IMR-90 (cell line): ENCODE measurements around the gene NFIA. TPM values are rescaled to one million over a fixed set of nuclear protein-coding genes. Genes with fewer than 3 reads are reported as not detected.

ENCODE experiments used
- ATAC-seq: fragments of 200-7000 bp; cut with Tn5 transposase; 2 replicates; pipeline ENCODE4 v1.9.1; 2020; ENCODE audit warnings: low read depth, mild to moderate bottlenecking, moderate library complexity
- BruUV-seq: library from RNA; stranded (reverse); fragments of 400-500 nt; replicated peaks from 2 replicates; lab custom pipeline; 2021; lab: Mats Ljungman, UMichigan
- CTCF ChIA-PET: fragments of 300-600 bp; formaldehyde crosslinking; extraction: SDS; loops from one replicate; lab custom pipeline; 2021; ENCODE audit warnings: antibody characterized with exemption; lab: Yijun Ruan, JAX
- POLR2A ChIA-PET: fragments of 300-600 bp; sonication (Branson Sonifier 250); formaldehyde crosslinking; loops from one replicate; lab custom pipeline; 2022; ENCODE audit warnings: antibody characterized with exemption; ENCODE audit not compliant: unreplicated experiment; lab: Charles Lee
- DNase-seq: peaks from one replicate; pipeline ENCODE4 v3.0.0; 2013
- H2AFZ ChIP-seq: replicated peaks from 2 replicates; pipeline ENCODE3; 2013; ENCODE audit warnings: low read length, mild to moderate bottlenecking; ENCODE audit not compliant: poor library complexity
- H2AK5ac ChIP-seq: 2 replicates; pipeline ENCODE4 v1.6.1; 2013; ENCODE audit warnings: low read depth, low read length, inconsistent platforms
- H2AK9ac ChIP-seq: replicated peaks from 2 replicates; pipeline ENCODE3; 2013; ENCODE audit warnings: mild to moderate bottlenecking, low read depth, low read length, moderate library complexity; ENCODE audit not compliant: poor library complexity
- H2BK120ac ChIP-seq: 2 replicates; pipeline ENCODE4 v1.6.1; 2013; ENCODE audit warnings: low read depth, low read length, inconsistent platforms
- H2BK15ac ChIP-seq: 3 replicates; pipeline ENCODE4 v1.6.1; 2013; ENCODE audit warnings: low read depth, low read length, inconsistent platforms
- H2BK20ac ChIP-seq: 2 replicates; pipeline ENCODE4 v1.6.1; 2013; ENCODE audit warnings: low read depth, mild to moderate bottlenecking, inconsistent platforms, low read length, moderate library complexity
- H2BK5ac ChIP-seq: 2 replicates; pipeline ENCODE4 v1.6.1; 2013; ENCODE audit warnings: mild to moderate bottlenecking, low read depth, low read length, inconsistent platforms; ENCODE audit not compliant: poor library complexity, severe bottlenecking
- H3K14ac ChIP-seq: replicated peaks from 2 replicates; pipeline ENCODE4 v1.6.1; 2013; ENCODE audit warnings: low read depth, low read length, inconsistent platforms
- H3K18ac ChIP-seq: 2 replicates; pipeline ENCODE4 v1.6.1; 2013; ENCODE audit warnings: low read depth, low read length, control low read depth
- H3K23ac ChIP-seq: 2 replicates; pipeline ENCODE4 v1.6.1; 2013; ENCODE audit warnings: low read depth, low read length, inconsistent platforms
- H3K27ac ChIP-seq: 2 replicates; pipeline ENCODE4 v1.5.1; 2013; ENCODE audit warnings: mild to moderate bottlenecking, control low read depth, low read length; ENCODE audit not compliant: insufficient read depth
- H3K27me3 ChIP-seq: 2 replicates; pipeline ENCODE4 v1.6.1; 2013; ENCODE audit warnings: low read length; ENCODE audit not compliant: control insufficient read depth, insufficient read depth
- H3K36me3 ChIP-seq: 2 replicates; pipeline ENCODE4 v1.6.1; 2013; ENCODE audit warnings: low read length, mixed read lengths; ENCODE audit not compliant: control insufficient read depth, insufficient read depth
- H3K4ac ChIP-seq: 2 replicates; pipeline ENCODE4 v1.6.1; 2013; ENCODE audit warnings: low read depth, low read length, inconsistent platforms
- H3K4me1 ChIP-seq: 2 replicates; pipeline ENCODE4 v1.6.1; 2013; ENCODE audit warnings: low read length, mixed read lengths; ENCODE audit not compliant: control insufficient read depth, insufficient read depth
- H3K4me2 ChIP-seq: 2 replicates; pipeline ENCODE4 v1.6.1; 2013; ENCODE audit warnings: low read depth, mild to moderate bottlenecking, control low read depth, low read length, moderate library complexity
- H3K4me3 ChIP-seq: 2 replicates; pipeline ENCODE4 v1.5.1; 2013; ENCODE audit warnings: low read depth, mild to moderate bottlenecking, control low read depth, low read length, moderate library complexity; ENCODE audit not compliant: insufficient read depth
- H3K56ac ChIP-seq: 2 replicates; pipeline ENCODE4 v1.6.1; 2013; ENCODE audit warnings: low read length, inconsistent platforms; ENCODE audit not compliant: insufficient read depth; ENCODE audit errors: extremely low read depth
- H3K79me1 ChIP-seq, 2 experiments: 2 replicates each; pipeline ENCODE4 v1.6.1; 2013; ENCODE audit warnings: low read length in 2 of 2, inconsistent platforms in 1 of 2, low read depth in 1 of 2
- H3K9ac ChIP-seq: 2 replicates; pipeline ENCODE4 v1.6.1; 2013; ENCODE audit warnings: low read depth, low read length, control low read depth
- H3K9me1 ChIP-seq: 2 replicates; pipeline ENCODE4 v1.6.1; 2013; ENCODE audit warnings: low read length, inconsistent platforms; ENCODE audit not compliant: insufficient read depth
- H3K9me3 ChIP-seq: 2 replicates; pipeline ENCODE4 v1.6.1; 2013; ENCODE audit warnings: low read length; ENCODE audit not compliant: control insufficient read depth, insufficient read depth
- H4K20me1 ChIP-seq: 2 replicates; pipeline ENCODE4 v1.6.1; 2013; ENCODE audit warnings: low read length, inconsistent platforms; ENCODE audit not compliant: insufficient read depth
- H4K5ac ChIP-seq: 2 replicates; pipeline ENCODE4 v1.6.1; 2013; ENCODE audit warnings: mild to moderate bottlenecking, low read depth, low read length, control low read depth
- H4K8ac ChIP-seq, 2 experiments: 2 replicates each; pipeline ENCODE4 v1.6.1; 2013; ENCODE audit warnings: low read depth in 2 of 2, low read length in 2 of 2, control low read depth in 1 of 2, inconsistent platforms in 1 of 2
- H4K91ac ChIP-seq: 2 replicates; pipeline ENCODE4 v1.6.1; 2013; ENCODE audit warnings: low read depth, low read length, inconsistent platforms; ENCODE audit not compliant: insufficient read depth
- CEBPB ChIP-seq: IDR thresholded peaks from 2 replicates; pipeline ENCODE4 v1.6.1; 2012; ENCODE audit warnings: low read depth, low read length, improper control_type of control experiment
- CHD1 ChIP-seq: IDR thresholded peaks from 2 replicates; pipeline ENCODE4 v1.6.1; 2012; ENCODE audit warnings: low read depth, low read length, improper control_type of control experiment
- CTCF ChIP-seq: conservative IDR thresholded peaks from 2 replicates; pipeline ENCODE4 v1.5.1; 2012; ENCODE audit warnings: mild to moderate bottlenecking, low read depth, low read length, improper control_type of control experiment
- ELK1 ChIP-seq: fragments of 150-350 bp; IDR thresholded peaks from 2 replicates; pipeline ENCODE4 v1.6.1; 2016; ENCODE audit warnings: low read depth, mild to moderate bottlenecking, low read length, moderate library complexity, borderline replicate concordance
- MAFK ChIP-seq: IDR thresholded peaks from 2 replicates; pipeline ENCODE4 v1.6.1; 2012; ENCODE audit warnings: low read depth, low read length, improper control_type of control experiment
- MXI1 ChIP-seq: IDR thresholded peaks from 2 replicates; pipeline ENCODE4 v1.6.1; 2012; ENCODE audit warnings: low read depth, mild to moderate bottlenecking, low read length, moderate library complexity, borderline replicate concordance
- RCOR1 ChIP-seq: IDR thresholded peaks from 2 replicates; pipeline ENCODE4 v1.6.1; 2012; ENCODE audit warnings: mild to moderate bottlenecking, low read length, improper control_type of control experiment; ENCODE audit not compliant: insufficient replicate concordance
- RFX5 ChIP-seq: IDR thresholded peaks from 2 replicates; pipeline ENCODE4 v1.8.0; 2012; ENCODE audit warnings: low read depth, mild to moderate bottlenecking, low read length, moderate library complexity
- SMC3 ChIP-seq: fragments of 150-350 bp; IDR thresholded peaks from 2 replicates; pipeline ENCODE4 v1.6.1; 2016; ENCODE audit warnings: low read depth, mild to moderate bottlenecking, antibody characterized with exemption, low read length, moderate library complexity
- USF2 ChIP-seq: fragments of 150-350 bp; IDR thresholded peaks from 2 replicates; pipeline ENCODE4 v1.6.1; 2017; ENCODE audit warnings: mild to moderate bottlenecking, antibody characterized with exemption, low read length, low read depth
- WGBS, 2 experiments: methylation state at CpG; one replicate each; pipeline versions ENCODE4 v1.1.5 to v1.1.7; 2013; ENCODE audit warnings: missing lambda C conversion rate in 2 of 2; ENCODE audit not compliant: insufficient read length in 1 of 2; ENCODE audit errors: extremely low coverage in 2 of 2; 5-methylcytosine and 5-hydroxymethylcytosine counted together
- dilution Hi-C: fragments of 300-500 bp; cut with HindIII; formaldehyde crosslinking; loops from one replicate; pipeline ENCODE4 v1.14.3; 2018; ENCODE audit warnings: low sequenced_read_pairs; ENCODE audit not compliant: unreplicated experiment
- in situ Hi-C: fragments of 300-500 bp; cut with MboI; formaldehyde crosslinking; loops from 3 replicates; pipeline ENCODE4 v1.14.3; 2019; ENCODE audit warnings: low sequenced_read_pairs, inconsistent platforms, mixed read lengths
- intact Hi-C: fragments of 100-400 bp; cut with micrococcal nuclease; formaldehyde crosslinking; loops from 2 replicates; pipeline ENCODE4 v1.10.0; 2022
- polyA plus RNA-seq, 3 experiments: library from polyadenylated mRNA; depleted of rRNA; stranded (reverse); fragments of >200 nt; gene quantifications; 2 replicates each; pipeline ENCODE4 v1.2.3, GENCODE V29; 2012; ENCODE audit warnings: low replicate concordance in 1 of 3
- total RNA-seq: library from RNA; depleted of rRNA; stranded (reverse); fragments of >200 nt; gene quantifications from 2 replicates; pipeline ENCODE4 v1.2.3, GENCODE V29; 2012

The NFIA gene
- total and polyA plus RNA-seq, 2 of the 4 experiments (the other 2 are of a cell fraction) = 1.6 to 2.2 TPM

- H3K27me3 ChIP-seq = no peaks in the 10 kb centered on the region
- in situ Hi-C loops (no loop called here), dilution Hi-C loops (no loop called here), intact Hi-C loops (no loop called here)
- H3K4me3 ChIP-seq = no peak overlapping the region
- H2AK9ac ChIP-seq = no peak overlapping the region
- no peaks in the 10 kb centered on the region for H3K4me1 ChIP-seq
- no peaks in the 10 kb centered on the region for H3K9me3 ChIP-seq
- BruUV-seq = no TSS peak
- no peak for DNase-seq
- no peak overlapping the region for H3K4ac ChIP-seq
- no peak overlapping the region for H2BK5ac ChIP-seq
- no peak overlapping the region for H3K18ac ChIP-seq
- no peak overlapping the region for H2AFZ ChIP-seq
- CTCF ChIA-PET = interaction anchor here (1.0 kb wide), 1 partner anchor 9 kb away, joined by 3 read pairs; no protein-coding TSS in a partner anchor
- H3K36me3 ChIP-seq = no peaks in the 10 kb centered on the region
- H3K9ac ChIP-seq = no peak overlapping the region
- no peak overlapping the region for H4K5ac ChIP-seq
- H3K23ac ChIP-seq = no peak overlapping the region
- H4K91ac ChIP-seq = no peak overlapping the region
- POLR2A ChIA-PET = no interaction called here
- no CpG with 5 or more reads among the region's 1 CpG for WGBS, 2 experiments
- no peaks in the 10 kb centered on the region; the same call in 1 of the 2 replicates for H3K9me1 ChIP-seq
- H2BK20ac ChIP-seq = no peak overlapping the region
- H3K79me1 ChIP-seq = no peaks in the 10 kb centered on the region
- no peaks in the 10 kb centered on the region for H4K20me1 ChIP-seq
- H2BK120ac ChIP-seq = no peak overlapping the region
- H4K8ac ChIP-seq = no peak overlapping the region
- H3K4me2 ChIP-seq = no peak overlapping the region
- no peak for ATAC-seq
- H2BK15ac ChIP-seq = no peak overlapping the region
- no peak overlapping the region for H2AK5ac ChIP-seq
- H3K27ac ChIP-seq = no peak overlapping the region
- TF ChIP-seq CEBPB (no peak), RCOR1 (no peak), MAFK (no peak), ELK1 (no peak), USF2 (no peak), SMC3 (no peak), CTCF (no peak), MXI1 (no peak), RFX5 (no peak), CHD1 (no peak)
- no peak overlapping the region for H3K56ac ChIP-seq
- no peak overlapping the region for H3K14ac ChIP-seq
Measured at GRCh38 chr1:61412601-61413000, 330.2 kb downstream of the NFIA start.
